Mammary epithelial cell (primary cell): ENCODE measurements around the gene CLPX.

ENCODE experiments used
- EZH2 ChIP-seq: IDR thresholded peaks from 2 replicates; pipeline ENCODE4 v1.6.1; 2012; ENCODE audit warnings: low read length, inconsistent platforms, borderline replicate concordance
- TF ChIP-seq, protein P1 (sequence below), 2 donors: IDR thresholded peaks in 1 of 2; conservative IDR thresholded peaks in 1 of 2; 2 replicates each; pipeline ENCODE4 v1.5.1; 2011 to 2012; ENCODE audit warnings: inconsistent platforms in 2 of 2, low read length in 2 of 2, mild to moderate bottlenecking in 2 of 2, control low read depth in 1 of 2, low read depth in 1 of 2; ENCODE audit not compliant: insufficient read depth in 1 of 2; ENCODE audit errors: extremely low read depth in 1 of 2

DNA sequence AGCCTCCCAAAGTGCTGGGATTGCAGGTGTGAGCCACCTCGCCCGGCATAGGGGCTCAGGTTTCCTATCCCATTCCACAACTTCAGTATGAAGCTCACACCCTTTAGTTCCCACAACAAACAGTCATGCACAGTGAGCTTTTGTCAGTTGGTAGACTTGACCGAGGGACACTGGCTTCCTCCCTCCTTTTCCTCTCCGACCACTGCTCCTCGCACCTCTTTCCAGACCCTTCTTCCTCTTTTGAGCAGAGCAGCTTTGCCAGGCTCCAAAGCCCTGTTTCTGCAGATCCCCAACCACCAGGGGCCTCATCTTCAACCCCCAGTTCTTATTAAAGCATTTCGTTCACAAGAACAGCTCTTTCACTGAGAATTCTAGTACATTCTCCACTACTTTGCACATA is 38.9 kb upstream of the CLPX start:
- TF ChIP-seq, protein P1, sequence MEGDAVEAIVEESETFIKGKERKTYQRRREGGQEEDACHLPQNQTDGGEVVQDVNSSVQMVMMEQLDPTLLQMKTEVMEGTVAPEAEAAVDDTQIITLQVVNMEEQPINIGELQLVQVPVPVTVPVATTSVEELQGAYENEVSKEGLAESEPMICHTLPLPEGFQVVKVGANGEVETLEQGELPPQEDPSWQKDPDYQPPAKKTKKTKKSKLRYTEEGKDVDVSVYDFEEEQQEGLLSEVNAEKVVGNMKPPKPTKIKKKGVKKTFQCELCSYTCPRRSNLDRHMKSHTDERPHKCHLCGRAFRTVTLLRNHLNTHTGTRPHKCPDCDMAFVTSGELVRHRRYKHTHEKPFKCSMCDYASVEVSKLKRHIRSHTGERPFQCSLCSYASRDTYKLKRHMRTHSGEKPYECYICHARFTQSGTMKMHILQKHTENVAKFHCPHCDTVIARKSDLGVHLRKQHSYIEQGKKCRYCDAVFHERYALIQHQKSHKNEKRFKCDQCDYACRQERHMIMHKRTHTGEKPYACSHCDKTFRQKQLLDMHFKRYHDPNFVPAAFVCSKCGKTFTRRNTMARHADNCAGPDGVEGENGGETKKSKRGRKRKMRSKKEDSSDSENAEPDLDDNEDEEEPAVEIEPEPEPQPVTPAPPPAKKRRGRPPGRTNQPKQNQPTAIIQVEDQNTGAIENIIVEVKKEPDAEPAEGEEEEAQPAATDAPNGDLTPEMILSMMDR (conservative IDR thresholded peaks at IDR 0.05 in 1 of 2, IDR thresholded peaks at IDR 0.05 in 1 of 2; ENCODE audit: extremely low read depth in 1 of 2, insufficient read depth in 1 of 2, low read depth in 1 of 2, low read length in 2 of 2), result no peak
- TF ChIP-seq EZH2, result no peak
